Neural progenitor cell (in vitro differentiated cells): ENCODE measurements around the gene SREBF1. TPM values are rescaled to one million over a fixed set of nuclear protein-coding genes. Genes with fewer than 3 reads are reported as not detected.

Experiments
- DNase-seq: peaks from one replicate; pipeline ENCODE4 v3.0.0-alpha.2; 2016; ENCODE audit warnings: low spot score
- H2AFZ ChIP-seq: fragments of 200-600 bp; sonication (generic); replicated peaks from 2 replicates; pipeline ENCODE4 v1.6.1; 2016; ENCODE audit warnings: antibody characterized with exemption
- H3F3A ChIP-seq: fragments of 200-600 bp; sonication (generic); 2 replicates; pipeline ENCODE4 v1.6.1; 2016; ENCODE audit warnings: antibody characterized with exemption, low read depth
- H3K27ac ChIP-seq: fragments of 200-600 bp; sonication (generic); 2 replicates; pipeline ENCODE4 v1.5.1; 2016; ENCODE audit warnings: mild to moderate bottlenecking
- H3K27me3 ChIP-seq: fragments of 200-600 bp; sonication (generic); 2 replicates; pipeline ENCODE4 v1.6.1; 2016; ENCODE audit warnings: mild to moderate bottlenecking, moderate library complexity
- H3K36me3 ChIP-seq: fragments of 200-600 bp; sonication (generic); 2 replicates; pipeline ENCODE4 v1.5.1; 2016
- H3K4me1 ChIP-seq: fragments of 200-600 bp; sonication (generic); 2 replicates; pipeline ENCODE4 v1.6.1; 2016; ENCODE audit warnings: mixed run types
- H3K4me2 ChIP-seq: fragments of 200-600 bp; sonication (generic); 2 replicates; pipeline ENCODE4 v1.6.1; 2016
- H3K4me3 ChIP-seq: fragments of 200-600 bp; sonication (generic); 2 replicates; pipeline ENCODE4 v1.5.1; 2016
- H3K79me2 ChIP-seq: fragments of 200-600 bp; sonication (generic); 2 replicates; pipeline ENCODE4 v1.6.1; 2016; ENCODE audit warnings: low read depth
- H3K9ac ChIP-seq: fragments of 200-600 bp; sonication (generic); 2 replicates; pipeline ENCODE4 v1.6.1; 2016
- H3K9me3 ChIP-seq: fragments of 200-600 bp; sonication (generic); 2 replicates; pipeline ENCODE4 v1.5.1; 2016; ENCODE audit warnings: low read depth
- H4K20me1 ChIP-seq: fragments of 200-600 bp; sonication (generic); 2 replicates; pipeline ENCODE4 v1.6.1; 2016; ENCODE audit warnings: low read depth
- H3K27ac Mint-ChIP-seq: 3 replicates; pipeline ENCODE4 v1.8.0; 2021; ENCODE audit warnings: mixed read lengths
- H3K27me3 Mint-ChIP-seq: 2 replicates; pipeline ENCODE4 v1.8.0; 2022; ENCODE audit warnings: low read depth, mild to moderate bottlenecking, inconsistent platforms, moderate library complexity, mixed read lengths; ENCODE audit not compliant: insufficient read depth
- H3K36me3 Mint-ChIP-seq: 3 replicates; pipeline ENCODE4 v1.8.0; 2021; ENCODE audit warnings: mixed read lengths
- H3K4me1 Mint-ChIP-seq: 3 replicates; pipeline ENCODE4 v1.8.0; 2021; ENCODE audit warnings: mixed read lengths
- H3K4me3 Mint-ChIP-seq: 3 replicates; pipeline ENCODE4 v1.8.0; 2021; ENCODE audit warnings: mild to moderate bottlenecking, moderate library complexity, mixed read lengths
- H3K9me3 Mint-ChIP-seq: 3 replicates; pipeline ENCODE4 v1.8.0; 2020; ENCODE audit warnings: mixed read lengths
- EZH2 ChIP-seq: fragments of 200-600 bp; sonication (generic); IDR thresholded peaks from 2 replicates; pipeline ENCODE4 v1.6.1; 2017; ENCODE audit warnings: antibody characterized with exemption, mild to moderate bottlenecking, moderate library complexity
- EZH2phosphoT487 ChIP-seq: fragments of 200-600 bp; sonication (generic); IDR thresholded peaks from 2 replicates; pipeline ENCODE4 v1.6.1; 2017; ENCODE audit warnings: antibody characterized with exemption
- microRNA counts: library from miRNA; unstranded; fragments of <30 nt; microRNA quantifications from one replicate; lab custom pipeline; 2016
- microRNA-seq: library from miRNA; unstranded; fragments of <30 nt; microRNA quantifications from one replicate; pipeline ENCODE4, GENCODE V29; 2016
- small RNA-seq: library from RNA; depleted of rRNA; stranded (forward); fragments of <200 nt; gene quantifications from one replicate; pipeline ENCODE3, GENCODE V24; 2015
- total RNA-seq: library from RNA; depleted of rRNA; stranded (reverse); fragments of >200 nt; gene quantifications from 2 replicates; pipeline ENCODE4 v1.2.3, GENCODE V29; 2015; ENCODE audit warnings: low replicate concordance
- TF ChIP-seq, protein P1 (sequence below): fragments of 200-600 bp; sonication (generic); IDR thresholded peaks from 2 replicates; pipeline ENCODE4 v1.5.1; 2017; ENCODE audit warnings: antibody characterized with exemption, mild to moderate bottlenecking

SREBF1 gene
- total RNA-seq, 1 donor from 2014 or later = 12.7 TPM

DNA sequence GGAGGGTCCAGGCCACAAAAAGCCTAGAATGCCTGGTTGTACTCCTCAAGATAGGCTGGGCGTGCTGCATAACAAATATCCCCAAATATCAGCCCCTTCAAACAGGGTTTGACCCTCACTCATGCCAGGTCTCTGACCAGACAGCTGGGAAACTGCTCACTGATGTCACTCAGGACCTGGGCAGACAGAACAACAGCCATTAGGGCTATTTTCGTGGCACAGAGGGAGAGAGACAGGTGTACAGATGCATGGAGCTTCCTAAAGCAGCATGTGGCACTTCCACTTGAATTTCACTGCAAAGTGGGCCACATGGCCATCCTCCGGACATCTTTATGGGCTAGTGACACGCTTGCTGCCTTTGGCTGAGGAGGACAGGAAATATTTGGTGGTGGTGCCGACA is 73.1 kb downstream of the SREBF1 start:
- Histone ChIP-seq H3F3A (peaks cover 17% of the 10 kb centered on the region), H4K20me1 (peaks cover 90% of the 10 kb centered on the region), H3K4me2 (no peak overlapping the region), H3K4me1 (peaks cover 45% of the 10 kb centered on the region), H3K9me3 (no peaks in the 10 kb centered on the region), H3K36me3 (no peaks in the 10 kb centered on the region), H2AFZ (no peak overlapping the region), H3K4me3 (no peak overlapping the region), H3K9ac (no peak overlapping the region), H3K27me3 (no peaks in the 10 kb centered on the region), H3K27ac (no peak overlapping the region), H3K79me2 (peaks cover 7% of the 10 kb centered on the region)
- H3K36me3 Mint-ChIP-seq = peaks cover 6% of the 10 kb centered on the region
- H3K27me3 Mint-ChIP-seq = peaks cover 9% of the 10 kb centered on the region
- H3K4me3 Mint-ChIP-seq = no peak overlapping the region
- no peak for TF ChIP-seq EZH2
- TF ChIP-seq EZH2phosphoT487 = no peak
- TF ChIP-seq, protein P1, sequence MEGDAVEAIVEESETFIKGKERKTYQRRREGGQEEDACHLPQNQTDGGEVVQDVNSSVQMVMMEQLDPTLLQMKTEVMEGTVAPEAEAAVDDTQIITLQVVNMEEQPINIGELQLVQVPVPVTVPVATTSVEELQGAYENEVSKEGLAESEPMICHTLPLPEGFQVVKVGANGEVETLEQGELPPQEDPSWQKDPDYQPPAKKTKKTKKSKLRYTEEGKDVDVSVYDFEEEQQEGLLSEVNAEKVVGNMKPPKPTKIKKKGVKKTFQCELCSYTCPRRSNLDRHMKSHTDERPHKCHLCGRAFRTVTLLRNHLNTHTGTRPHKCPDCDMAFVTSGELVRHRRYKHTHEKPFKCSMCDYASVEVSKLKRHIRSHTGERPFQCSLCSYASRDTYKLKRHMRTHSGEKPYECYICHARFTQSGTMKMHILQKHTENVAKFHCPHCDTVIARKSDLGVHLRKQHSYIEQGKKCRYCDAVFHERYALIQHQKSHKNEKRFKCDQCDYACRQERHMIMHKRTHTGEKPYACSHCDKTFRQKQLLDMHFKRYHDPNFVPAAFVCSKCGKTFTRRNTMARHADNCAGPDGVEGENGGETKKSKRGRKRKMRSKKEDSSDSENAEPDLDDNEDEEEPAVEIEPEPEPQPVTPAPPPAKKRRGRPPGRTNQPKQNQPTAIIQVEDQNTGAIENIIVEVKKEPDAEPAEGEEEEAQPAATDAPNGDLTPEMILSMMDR = no peak
- H3K27ac Mint-ChIP-seq = no peak overlapping the region
- no peaks in the 10 kb centered on the region for H3K9me3 Mint-ChIP-seq
- DNase-seq = no peak
- peaks cover 80% of the 10 kb centered on the region for H3K4me1 Mint-ChIP-seq

DNA sequence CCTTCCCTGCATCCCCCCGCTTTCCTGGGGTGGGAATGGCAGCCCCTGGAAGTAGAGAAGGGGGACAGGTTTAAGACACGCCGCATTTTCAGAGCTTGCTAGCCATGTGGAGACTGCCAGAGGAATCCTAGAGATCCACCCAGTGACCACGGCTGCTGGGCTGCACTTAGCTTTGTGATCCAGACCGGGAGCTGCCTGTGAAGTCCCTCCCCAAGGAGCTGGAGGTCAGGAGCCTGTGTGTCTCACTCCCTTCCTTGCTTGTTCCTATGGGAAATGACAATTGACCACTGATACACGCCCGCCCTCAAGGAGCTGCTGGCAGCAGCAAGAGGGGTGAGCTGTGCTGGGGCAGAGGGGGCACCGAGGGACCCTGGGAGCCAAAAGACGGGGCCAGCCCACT is 73.7 kb downstream of the SREBF1 start:
- H3K79me2 ChIP-seq = peaks cover 6% of the 10 kb centered on the region
- H3K9ac ChIP-seq = no peak overlapping the region
- no peak overlapping the region for H2AFZ ChIP-seq
- H3K36me3 Mint-ChIP-seq = peaks cover 6% of the 10 kb centered on the region
- H3K4me1 Mint-ChIP-seq = peaks cover 80% of the 10 kb centered on the region
- H3K36me3 ChIP-seq = no peaks in the 10 kb centered on the region
- no peak overlapping the region for H3K4me3 ChIP-seq
- H3K4me1 ChIP-seq = peaks cover 39% of the 10 kb centered on the region
- H3K27ac Mint-ChIP-seq = peak overlapping the region; percentile 69
- TF ChIP-seq, protein P1 = no peak
- no peak for TF ChIP-seq EZH2
- TF ChIP-seq EZH2phosphoT487 = no peak
- H3K4me2 ChIP-seq = peak overlapping the region; percentile 39
- H3K9me3 ChIP-seq = no peaks in the 10 kb centered on the region
- peak overlapping the region; percentile 45 for H3K27ac ChIP-seq
- DNase-seq = peak; percentile 23
- H3K4me3 Mint-ChIP-seq = no peak overlapping the region
- no peaks in the 10 kb centered on the region for H3K27me3 ChIP-seq
- peaks cover 90% of the 10 kb centered on the region for H4K20me1 ChIP-seq
- peaks cover 9% of the 10 kb centered on the region for H3K27me3 Mint-ChIP-seq
- H3K9me3 Mint-ChIP-seq = no peaks in the 10 kb centered on the region
- H3F3A ChIP-seq = peaks cover 17% of the 10 kb centered on the region

DNA sequence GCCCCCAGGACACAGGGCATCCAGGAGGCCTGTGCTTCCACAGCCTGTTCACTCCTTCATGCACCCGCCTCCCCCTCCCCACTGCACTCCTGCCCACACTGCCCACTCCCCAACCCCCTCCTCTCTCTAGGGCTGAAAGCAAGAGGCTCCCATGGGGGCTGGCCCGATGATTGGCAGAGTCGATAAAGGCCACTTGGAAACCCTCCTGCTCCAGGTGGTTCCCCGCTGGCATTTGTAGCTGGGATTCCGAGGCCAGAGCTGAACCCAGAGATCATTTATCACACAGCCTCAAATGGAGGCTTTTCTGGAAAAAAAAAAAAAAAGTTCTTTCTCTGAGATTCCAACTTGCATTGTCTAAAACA is 74.1 kb downstream of the SREBF1 start:
- Histone ChIP-seq H3K27ac (peak overlapping the region; percentile 45), H3K9ac (no peak overlapping the region), H3K4me3 (no peak overlapping the region), H3K9me3 (no peaks in the 10 kb centered on the region), H3K4me2 (peak overlapping the region; percentile 39), H3K4me1 (peaks cover 35% of the 10 kb centered on the region), H3K36me3 (no peaks in the 10 kb centered on the region), H3F3A (peaks cover 13% of the 10 kb centered on the region), H3K27me3 (no peaks in the 10 kb centered on the region), H2AFZ (no peak overlapping the region), H3K79me2 (peaks cover 2% of the 10 kb centered on the region), H4K20me1 (peaks cover 90% of the 10 kb centered on the region)
- Mint-ChIP-seq H3K4me1 (peaks cover 78% of the 10 kb centered on the region), H3K9me3 (no peaks in the 10 kb centered on the region), H3K27ac (peak overlapping the region; percentile 69), H3K36me3 (peaks cover 6% of the 10 kb centered on the region), H3K4me3 (no peak overlapping the region), H3K27me3 (peaks cover 9% of the 10 kb centered on the region)
- TF ChIP-seq, protein P1 = no peak
- TF ChIP-seq EZH2phosphoT487 (no peak), EZH2 (no peak)
- peak; percentile 30 for DNase-seq

MicroRNAs encoded within 50 kb of the gene (microRNA counts, 767-probe panel; counts per million panel counts)
- microRNA hsa-miR-33b-5p (lab: Ali Mortazavi, UCI) = 460 counts per million, percentile 90 among the panel's probes with 10 or more counts

Small RNA genes within 50 kb of the gene (microRNA-seq; reads per million reads assigned to microRNA genes)
- 16.5 reads per million, percentile 47 among the genes with 10 or more reads in this experiment for gene MIR33B
- not detected for gene MIR6777

Small RNA genes within 50 kb of the gene (small RNA-seq; reads per million reads assigned to genes)
- 0.36 reads per million, percentile 38 among the genes with 10 or more reads in this experiment for gene MIR33B
- 0.07 reads per million for gene MIR6777

Other genes with a start within 250 kb of the SREBF1 start
- 17.7 and 50.4 TPM in 2 replicates for gene PEMT, start 245.3 kb downstream of the SREBF1 start, total RNA-seq
- 18.0 and 27.4 TPM in 2 replicates for gene RAI1, start 155.5 kb downstream of the SREBF1 start, total RNA-seq
- gene TOM1L2, start 135.4 kb upstream of the SREBF1 start, total RNA-seq = 4.3 and 6.5 TPM in 2 replicates
- gene DRC3, start 135.9 kb upstream of the SREBF1 start, total RNA-seq = 0.07 and 0.81 TPM in 2 replicates
- gene ATPAF2, start 202.2 kb upstream of the SREBF1 start, total RNA-seq = 9.6 and 17.5 TPM in 2 replicates
- 10.6 and 15.1 TPM in 2 replicates for gene GID4, start 202.4 kb upstream of the SREBF1 start, total RNA-seq